ENCODE measurements around the gene MLXIP. TPM values are rescaled to one million over a fixed set of nuclear protein-coding genes. Genes with fewer than 3 reads are reported as not detected.

Gene MLXIP
- total and polyA plus RNA-seq, 9 of the 15 experiments (the other 6 are each of a cell fraction or from before 2014, with no cell fraction given) = 2.2 to 66.3 (median 18.1) TPM

DNA sequence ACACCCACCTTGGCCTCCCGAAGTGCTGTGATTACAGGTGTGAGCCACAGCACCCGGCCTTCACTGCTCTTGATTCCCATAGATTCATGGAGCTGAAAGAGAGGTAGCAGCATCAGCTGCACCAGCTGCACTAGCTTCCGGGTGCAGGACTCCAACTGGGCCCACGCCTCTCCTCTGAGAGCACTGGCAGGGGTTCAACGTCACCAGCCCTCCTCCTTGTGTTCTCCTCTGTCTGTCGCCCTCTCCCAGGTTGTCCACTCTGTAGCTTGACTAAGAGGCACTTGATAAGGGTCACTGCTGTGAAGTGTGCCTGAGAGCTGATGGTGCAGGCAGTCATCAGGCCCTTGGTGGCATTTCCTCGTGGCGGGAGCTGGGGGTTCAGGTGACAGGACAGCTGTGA is 28.3 kb downstream of the MLXIP start (continued):
- TF ChIP-seq HBP1 (CRISPR knock-in tag; IDR thresholded peaks at IDR 0.05) (no peak), SMARCE1 (IDR thresholded peaks at IDR 0.05) (no peak), ZNF75A (CRISPR knock-in tag; IDR thresholded peaks at IDR 0.05) (no peak), BCLAF1 (IDR thresholded peaks at IDR 0.05; ENCODE audit: borderline replicate concordance in 1 of 2, control insufficient read depth in 1 of 2, low read depth in 2 of 2, low read length in 1 of 2) (no peak), FOXO4 (CRISPR knock-in tag; IDR thresholded peaks at IDR 0.05) (no peak), MTF1 (CRISPR knock-in tag; IDR thresholded peaks at IDR 0.05; ENCODE audit: borderline replicate concordance) (no peak), POU5F1 (IDR thresholded peaks at IDR 0.05; ENCODE audit: borderline replicate concordance, low read depth, low read length, partially characterized antibody) (no peak), ZNF143 (CRISPR knock-in tag; IDR thresholded peaks at IDR 0.05) (no peak), BRD9 (IDR thresholded peaks at IDR 0.05; ENCODE audit: low read depth, partially characterized antibody) (no peak)

Data from K562 (cell line).